ENCODE results near the gene ALDH3A1. TPM values are rescaled to one million over a fixed set of nuclear protein-coding genes. Genes with fewer than 3 reads are reported as not detected.

ALDH3A1 gene
- total and polyA plus RNA-seq, 9 of the 15 experiments (the other 6 are each of a cell fraction or from before 2014, with no cell fraction given) = not detected

DNA sequence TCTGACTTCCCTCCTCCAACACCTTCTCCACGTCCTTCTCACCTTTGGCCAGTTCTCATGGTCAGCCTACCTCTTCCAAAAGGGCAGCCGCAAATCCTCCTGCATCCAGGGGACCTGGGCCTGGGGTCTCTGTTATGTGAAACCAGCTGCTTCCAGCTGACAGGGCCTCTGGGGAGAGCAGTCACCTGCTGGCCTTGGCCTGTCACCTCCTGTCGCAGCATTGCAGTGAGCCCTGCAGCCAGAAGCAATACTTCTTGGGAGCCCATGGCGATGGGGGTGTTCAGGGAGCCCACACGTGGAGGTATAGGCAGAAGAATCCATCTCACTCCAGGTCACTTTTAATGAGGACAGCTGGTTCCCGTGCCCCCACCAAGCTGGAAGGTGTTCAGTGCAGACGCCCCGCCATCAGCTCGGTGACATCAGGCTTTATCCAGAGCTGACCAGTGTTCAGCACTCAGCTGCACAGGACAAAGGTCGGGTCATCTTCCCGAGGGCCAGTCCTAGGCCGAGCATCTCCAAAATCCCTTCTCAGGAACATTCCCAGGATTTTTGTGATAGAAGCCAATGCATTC is 30.0 kb downstream of the ALDH3A1 start:
- ChIA-PET POLR2A (no interaction called here), CTCF (ENCODE audit: low intra/inter-chr PET ratio) (no interaction called here)
- Histone ChIP-seq H2AFZ (ENCODE audit: low read depth, low read length) (no peak overlapping the region), H3K4me3 (no peak overlapping the region), H3K79me2 (ENCODE audit: control insufficient read depth, insufficient read depth, low read length) (no peaks in the 10 kb centered on the region), H3K4me2 (ENCODE audit: insufficient read depth, low read length) (no peak overlapping the region), H4K20me1 (replicated peaks; ENCODE audit: control insufficient read depth, insufficient read depth, low read length) (no peaks in the 10 kb centered on the region), H3K36me3 (ENCODE audit: control insufficient read depth, insufficient read depth, low read length) (no peaks in the 10 kb centered on the region), H3K9me3 (replicated peaks; ENCODE audit: control insufficient read depth, insufficient read depth, low read depth, low read length) (no peaks in the 10 kb centered on the region), H3K27me3 (ENCODE audit: control insufficient read depth in 2 of 2, insufficient read depth in 2 of 2, low read length in 2 of 2) (peaks cover 0 to 48% of the 10 kb centered on the region in 2 experiments; a peak in 2 of 5 replicates), H3K4me1 (replicated peaks in 1 of 2; ENCODE audit: control insufficient read depth in 2 of 2, insufficient read depth in 2 of 2, low read length in 2 of 2) (peaks cover 0 to 6% of the 10 kb centered on the region in 2 experiments; a peak in 2 of 5 replicates), H3K27ac (ENCODE audit: extremely low read depth, low read depth, low read length) (no peak overlapping the region), H3K9me1 (ENCODE audit: control insufficient read depth, insufficient read depth, low read length) (no peaks in the 10 kb centered on the region), H3K9ac (ENCODE audit: insufficient read depth in 1 of 2, low read depth in 2 of 2, low read length in 2 of 2) (no peak overlapping the region)
- no peak for ATAC-seq
- in situ Hi-C loops (cut with MboI) = no loop called here
- TF ChIP-seq ZNF507 (tag; conservative IDR thresholded peaks at IDR 0.05) = no peak
- no peak for TF ChIP-seq ZKSCAN8 (CRISPR knock-in tag; IDR thresholded peaks at IDR 0.05)
- no peak for TF ChIP-seq TFAM (CRISPR knock-in tag; conservative IDR thresholded peaks at IDR 0.05)
- TF ChIP-seq, protein P1, sequence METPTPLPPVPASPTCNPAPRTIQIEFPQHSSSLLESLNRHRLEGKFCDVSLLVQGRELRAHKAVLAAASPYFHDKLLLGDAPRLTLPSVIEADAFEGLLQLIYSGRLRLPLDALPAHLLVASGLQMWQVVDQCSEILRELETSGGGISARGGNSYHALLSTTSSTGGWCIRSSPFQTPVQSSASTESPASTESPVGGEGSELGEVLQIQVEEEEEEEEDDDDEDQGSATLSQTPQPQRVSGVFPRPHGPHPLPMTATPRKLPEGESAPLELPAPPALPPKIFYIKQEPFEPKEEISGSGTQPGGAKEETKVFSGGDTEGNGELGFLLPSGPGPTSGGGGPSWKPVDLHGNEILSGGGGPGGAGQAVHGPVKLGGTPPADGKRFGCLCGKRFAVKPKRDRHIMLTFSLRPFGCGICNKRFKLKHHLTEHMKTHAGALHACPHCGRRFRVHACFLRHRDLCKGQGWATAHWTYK (CRISPR knock-in tag; IDR thresholded peaks at IDR 0.05) = no peak
- no peak for TF ChIP-seq SETDB1 (IDR thresholded peaks at IDR 0.05; ENCODE audit: low read length)
- no peak for TF ChIP-seq FOXJ3 (CRISPR knock-in tag; IDR thresholded peaks at IDR 0.05)
- no peak for TF ChIP-seq GTF2E2 (tag; IDR thresholded peaks at IDR 0.05)
- TF ChIP-seq POLR2A (conservative IDR thresholded peaks at IDR 0.05) = no peak
- no peak for TF ChIP-seq PURB (CRISPR knock-in tag; IDR thresholded peaks at IDR 0.05; ENCODE audit: low read depth)
- TF ChIP-seq, protein P2, sequence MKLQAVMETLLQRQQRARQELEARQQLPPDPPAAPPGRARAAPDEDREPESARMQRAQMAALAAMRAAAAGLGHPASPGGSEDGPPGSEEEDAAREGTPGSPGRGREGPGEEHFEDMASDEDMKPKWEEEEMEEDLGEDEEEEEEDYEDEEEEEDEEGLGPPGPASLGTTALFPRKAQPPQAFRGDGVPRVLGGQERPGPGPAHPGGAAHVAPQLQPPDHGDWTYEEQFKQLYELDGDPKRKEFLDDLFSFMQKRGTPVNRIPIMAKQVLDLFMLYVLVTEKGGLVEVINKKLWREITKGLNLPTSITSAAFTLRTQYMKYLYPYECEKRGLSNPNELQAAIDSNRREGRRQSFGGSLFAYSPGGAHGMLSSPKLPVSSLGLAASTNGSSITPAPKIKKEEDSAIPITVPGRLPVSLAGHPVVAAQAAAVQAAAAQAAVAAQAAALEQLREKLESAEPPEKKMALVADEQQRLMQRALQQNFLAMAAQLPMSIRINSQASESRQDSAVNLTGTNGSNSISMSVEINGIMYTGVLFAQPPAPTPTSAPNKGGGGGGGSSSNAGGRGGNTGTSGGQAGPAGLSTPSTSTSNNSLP (IDR thresholded peaks at IDR 0.05; ENCODE audit: borderline replicate concordance, low read depth, low read length) = no peak
- TF ChIP-seq ARID2 (IDR thresholded peaks at IDR 0.05) = no peak
- no peak for TF ChIP-seq RFX1 (IDR thresholded peaks at IDR 0.05)
- TF ChIP-seq IRF2 (CRISPR knock-in tag; IDR thresholded peaks at IDR 0.05) = no peak
- no peak for TF ChIP-seq ZNF449 (CRISPR knock-in tag; IDR thresholded peaks at IDR 0.05)
- TF ChIP-seq CHD4 (IDR thresholded peaks at IDR 0.05; ENCODE audit: insufficient read depth, insufficient replicate concordance, low read depth, low read length, poor library complexity, severe bottlenecking) = no peak
- 2% methylated on average over 10 of the region's 12 CpGs for WGBS (ENCODE audit: insufficient coverage, low coverage, missing lambda C conversion rate)
- no TSS peak for BruUV-seq (replicated peaks)
- DNase-seq (ENCODE audit: extremely low read depth in 1 of 4, low spot score in 3 of 4) = no peak
- intact Hi-C loops (cut with micrococcal nuclease) = no loop called here
- no peak for FAIRE-seq

Measured in K562 (cell line).